K562 (cell line): ENCODE measurements around the gene C4BPB.

ENCODE experiments used
- ATF4 ChIP-seq: fragments of 450-650 bp; formaldehyde crosslinking; IDR thresholded peaks from 2 replicates; pipeline ENCODE4 v1.4.0; 2022; ENCODE audit warnings: mild to moderate bottlenecking, moderate library complexity
- EZH2 ChIP-seq: IDR thresholded peaks from 2 replicates; pipeline ENCODE4 v1.6.1; 2012; ENCODE audit warnings: low read depth, mild to moderate bottlenecking, inconsistent platforms, low read length, borderline replicate concordance
- FOXA1 ChIP-seq: fragments of 450-650 bp; IDR thresholded peaks from 2 replicates; pipeline ENCODE4 v1.6.1; 2016; ENCODE audit warnings: mild to moderate bottlenecking, borderline replicate concordance
- FOXM1 ChIP-seq, 2 experiments: fragments of 450-650 bp in 1 of 2; sonication (generic) in 1 of 2; formaldehyde crosslinking in 1 of 2; IDR thresholded peaks; 2 replicates each; pipeline versions ENCODE4 v1.6.1 to v1.9.0; 2017 to 2022; ENCODE audit warnings: low read depth in 2 of 2, mild to moderate bottlenecking in 2 of 2, missing genetic modification reagents in 1 of 2, moderate library complexity in 1 of 2
- NR2C2 ChIP-seq, 2 experiments: fragments of 200-800 bp in 1 of 2; sonication (Bioruptor generic) in 1 of 2; sonication (generic) in 1 of 2; formaldehyde crosslinking in 1 of 2; IDR thresholded peaks; 2 replicates each; pipeline versions ENCODE4 v1.6.1 to v1.8.0; 2016 to 2022; ENCODE audit warnings: mild to moderate bottlenecking in 1 of 2, missing compliant biosample characterization in 1 of 2, missing genetic modification characterization in 1 of 2, missing genetic modification reagents in 1 of 2
- RAD21 ChIP-seq, 2 experiments: fragments of 250-450 bp in 1 of 2; fragments of 450-650 bp in 1 of 2; sonication (Bioruptor Pico) in 1 of 2; formaldehyde crosslinking in 1 of 2; IDR thresholded peaks in 1 of 2; conservative IDR thresholded peaks in 1 of 2; 2 replicates each; pipeline versions ENCODE4 v1.4.0 to v1.8.0; 2020 to 2022; ENCODE audit warnings: mild to moderate bottlenecking in 2 of 2, moderate library complexity in 1 of 2
- SIN3A ChIP-seq, 2 experiments: fragments of 150-350 bp in 1 of 2; IDR thresholded peaks; 2 replicates each; pipeline ENCODE4 v1.6.1; 2011 to 2016; ENCODE audit warnings: borderline replicate concordance in 2 of 2, low read depth in 2 of 2, low read length in 2 of 2, mild to moderate bottlenecking in 2 of 2, moderate library complexity in 2 of 2; ENCODE audit not compliant: control insufficient read depth in 1 of 2
- TFE3 ChIP-seq: fragments of 450-650 bp; formaldehyde crosslinking; IDR thresholded peaks from 2 replicates; pipeline ENCODE4 v1.4.0; 2020; ENCODE audit warnings: mild to moderate bottlenecking, mixed read lengths
- U2AF2 ChIP-seq: fragments of 200-400 bp; formaldehyde crosslinking; optimal IDR thresholded peaks from 2 replicates; pipeline ENCODE3; 2017; ENCODE audit warnings: low read depth, mild to moderate bottlenecking, low read length
- ZBTB7A ChIP-seq: IDR thresholded peaks from 2 replicates; pipeline ENCODE4 v1.6.1; 2011; ENCODE audit warnings: low read depth, mild to moderate bottlenecking, low read length, moderate library complexity, borderline replicate concordance; ENCODE audit not compliant: control insufficient read depth
- ZNF77 ChIP-seq: fragments of 250-450 bp; sonication (Bioruptor Pico); IDR thresholded peaks from 2 replicates; pipeline ENCODE4 v1.5.0; 2020

GRCh38 chr1:207072233-207072632, 16.4 kb upstream of the C4BPB start:
- TF ChIP-seq NR2C2 (CRISPR knock-in tag; IDR thresholded peaks at IDR 0.05): no peak
- no peak for TF ChIP-seq NR2C2 (tag; IDR thresholded peaks at IDR 0.05)
- TF ChIP-seq RAD21 (CRISPR knock-in tag; conservative IDR thresholded peaks at IDR 0.05 in 1 of 2, IDR thresholded peaks at IDR 0.05 in 1 of 2): no peak
- TF ChIP-seq ZBTB7A: no peak
- TF ChIP-seq ZNF77 (CRISPR knock-in tag): no peak
- no peak for TF ChIP-seq FOXA1
- TF ChIP-seq U2AF2: no peak
- TF ChIP-seq EZH2: no peak
- TF ChIP-seq FOXM1 (IDR thresholded peaks at IDR 0.05; ENCODE audit: low read depth): no peak
- no peak for TF ChIP-seq FOXM1 (CRISPR knock-in tag; IDR thresholded peaks at IDR 0.05; ENCODE audit: low read depth)
- no peak for TF ChIP-seq ATF4 (CRISPR knock-in tag)
- no peak for TF ChIP-seq SIN3A (IDR thresholded peaks at IDR 0.05; ENCODE audit: borderline replicate concordance in 2 of 2, control insufficient read depth in 1 of 2, low read depth in 2 of 2, low read length in 2 of 2)
- TF ChIP-seq TFE3 (CRISPR knock-in tag): no peak
